Epithelial cell of esophagus (primary cell): ENCODE results near the gene ATRIP.

Experiments used
- DNase-seq: peaks from one replicate; pipeline ENCODE4 v3.0.0; 2010; ENCODE audit warnings: low read depth
- H3K4me3 ChIP-seq: 2 replicates; pipeline ENCODE4 v1.5.1; 2011; ENCODE audit warnings: mild to moderate bottlenecking, low read length, control low read depth
- CTCF ChIP-seq: IDR thresholded peaks from 2 replicates; pipeline ENCODE4 v1.5.1; 2011; ENCODE audit warnings: low read depth, mild to moderate bottlenecking, low read length, control low read depth, inconsistent platforms; ENCODE audit not compliant: insufficient read depth; ENCODE audit errors: missing control alignments

Gene ATRIP

DNA sequence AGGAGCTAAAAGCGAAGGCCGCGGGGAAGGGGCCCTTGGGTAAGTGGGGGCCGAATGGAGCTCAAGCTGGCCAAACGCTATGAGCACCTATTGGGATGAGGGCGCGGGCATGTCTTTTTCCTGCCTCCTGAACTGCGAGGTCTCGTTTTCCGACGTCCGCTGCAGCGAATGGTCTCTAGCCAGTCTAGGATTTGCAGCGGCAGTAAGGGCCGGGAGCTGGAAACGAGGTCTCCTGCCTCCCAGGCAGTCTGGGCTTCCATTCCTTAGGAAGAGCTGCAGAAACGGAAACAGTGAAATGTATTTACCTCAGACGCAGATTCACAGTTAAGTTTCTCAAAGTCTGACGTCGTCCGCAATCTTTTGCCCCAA is 6.0 kb upstream of the ATRIP start:
- TF ChIP-seq CTCF, result no peak
- H3K4me3 ChIP-seq, result peak overlapping the region; percentile 98

GRCh38 chr3:48441940-48442339 is 4.6 kb upstream of the ATRIP start:
- no peak for TF ChIP-seq CTCF
- no peak for DNase-seq
- H3K4me3 ChIP-seq, result peak overlapping the region; percentile 98

More for the DNA sequence above, 6.0 kb upstream of the ATRIP start:
- DNase-seq, result no peak

GRCh38 chr3:48445277-48445882 is 1.2 kb upstream of the ATRIP start:
- DNase-seq, result no peak
- TF ChIP-seq CTCF, result no peak
- peak overlapping the region; percentile 73 for H3K4me3 ChIP-seq

DNA sequence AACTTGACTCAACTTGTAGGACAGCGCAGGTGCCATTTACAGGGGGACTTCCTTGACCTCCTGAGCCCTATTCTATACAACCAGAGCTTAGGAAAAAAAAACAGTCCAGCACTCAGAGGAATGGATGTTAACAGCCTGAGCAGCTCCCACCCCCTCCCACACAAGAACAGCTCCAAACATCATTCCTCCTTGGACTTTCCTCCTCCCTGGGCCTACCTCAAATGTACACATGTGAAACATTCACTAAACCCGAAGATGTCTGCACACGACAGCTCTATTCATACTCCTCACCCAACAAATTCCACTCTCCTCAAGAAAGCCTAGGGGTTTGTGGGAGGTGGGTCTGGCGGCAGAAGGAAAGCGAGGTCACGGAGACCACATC is 503 bp upstream of the ATRIP start:
- TF ChIP-seq CTCF, result no peak
- no peak for DNase-seq
- peak overlapping the region; percentile 73 for H3K4me3 ChIP-seq

DNA sequence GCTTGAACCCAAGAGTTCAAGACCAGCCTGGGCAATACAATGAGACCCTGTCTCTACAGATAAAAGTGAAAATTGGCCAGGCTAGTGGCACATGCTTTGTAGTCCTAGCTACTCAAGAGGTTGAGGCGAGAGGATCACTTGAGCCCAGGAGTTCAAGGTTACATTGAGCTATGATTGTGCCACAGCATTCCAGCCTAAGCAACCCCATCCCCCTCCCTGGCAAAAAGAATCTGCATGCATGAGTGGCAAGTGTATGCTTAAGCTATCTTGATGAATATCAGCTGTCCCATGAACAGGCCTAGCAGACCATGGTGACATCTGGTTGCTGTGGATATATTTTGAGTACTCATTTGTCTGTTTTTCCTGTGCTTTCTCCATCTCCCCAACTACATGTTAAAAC is 4.7 kb downstream of the ATRIP start:
- H3K4me3 ChIP-seq, result no peak overlapping the region
- TF ChIP-seq CTCF, result no peak
- no peak for DNase-seq

GRCh38 chr3:48456456-48456855 is 9.9 kb downstream of the ATRIP start:
- H3K4me3 ChIP-seq, result no peak overlapping the region
- no peak for TF ChIP-seq CTCF
- no peak for DNase-seq

- DNase-seq, result peak; percentile 65
- no peak overlapping the region for H3K4me3 ChIP-seq
- TF ChIP-seq CTCF, result no peak
Observed at GRCh38 chr3:48459331-48459730, 12.8 kb downstream of the ATRIP start.
